ENCODE measurements around the gene MINDY4B.

DNA sequence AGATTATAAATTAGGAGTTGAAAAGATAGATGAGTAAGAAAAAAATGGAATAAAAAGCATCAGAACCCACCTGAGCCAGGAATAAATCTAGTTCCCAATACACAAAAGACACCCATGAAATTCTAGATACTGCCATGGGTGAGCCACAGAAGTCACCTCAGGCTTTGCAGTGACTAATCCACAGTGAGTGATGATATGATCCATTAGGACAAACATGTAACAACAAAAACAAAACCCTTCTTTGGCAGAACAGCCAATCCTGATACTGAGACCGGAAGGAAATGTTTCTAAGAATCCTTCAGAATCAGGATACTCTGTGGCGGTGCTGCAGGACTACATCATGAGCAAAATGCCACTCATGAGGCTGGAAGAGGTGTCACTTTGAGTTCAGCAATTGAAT lies 15.0 kb upstream of the MINDY4B start:
- TF ChIP-seq CTCF (IDR thresholded peaks at IDR 0.05) (no peak), POLR2A (IDR thresholded peaks at IDR 0.05) (no peak)

Data from prostate gland (tissue), 2 donors.